NCI-H524 treated with DMSO at 0.1 percent for 48 hours (cell line): ENCODE results near the gene PTPRN2.
"Not testable (repeated sequence)": the region's sequence is repeated elsewhere in the genome, so short reads cannot be mapped to it uniquely, and the experiment has no call there.

Experiments
- DNase-seq: peaks from one replicate; lab custom pipeline; 2025; lab: John Stamatoyannopoulos, UW

The PTPRN2 gene

DNA sequence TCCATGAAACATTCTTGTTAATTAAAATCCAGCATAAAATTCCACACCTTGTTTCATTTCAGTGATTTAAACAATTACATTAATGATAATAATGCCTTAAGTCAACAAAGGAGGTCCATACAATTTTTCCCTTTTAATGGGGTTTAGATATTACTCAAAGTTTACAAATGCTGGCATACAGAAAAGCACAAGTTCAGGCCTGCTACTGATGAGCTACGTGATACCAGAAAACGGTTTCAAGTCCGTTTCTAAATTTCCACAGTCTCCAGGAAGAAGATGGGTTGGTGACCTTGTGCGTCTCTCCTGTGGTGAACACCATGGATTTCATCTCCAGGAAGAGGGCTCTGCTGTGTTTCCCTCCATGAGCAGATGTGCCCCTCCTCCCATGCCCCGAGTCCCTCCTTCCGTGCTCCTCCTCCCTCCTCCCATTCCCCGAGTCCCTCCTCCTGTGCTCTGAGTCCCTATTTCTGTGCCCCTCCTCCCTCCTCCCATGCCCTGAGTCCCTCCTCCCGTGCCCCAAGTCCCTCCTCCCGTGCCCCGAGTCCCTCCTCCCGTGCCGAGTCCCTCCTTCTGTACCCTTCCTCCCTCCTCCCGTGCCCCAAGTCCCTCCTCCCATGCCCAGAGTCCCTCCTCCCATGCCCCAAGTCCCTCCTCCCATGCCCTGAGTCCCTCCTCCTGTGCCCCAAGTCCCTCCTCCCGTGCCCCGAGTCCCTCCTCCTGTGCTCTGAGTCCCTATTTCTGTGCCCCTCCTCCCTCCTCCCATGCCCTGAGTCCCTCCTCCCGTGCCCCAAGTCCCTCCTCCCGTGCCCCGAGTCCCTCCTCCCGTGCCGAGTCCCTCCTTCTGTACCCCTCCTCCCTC is 201.9 kb downstream of the PTPRN2 start:
- DNase-seq, result not testable (repeated sequence)

DNA sequence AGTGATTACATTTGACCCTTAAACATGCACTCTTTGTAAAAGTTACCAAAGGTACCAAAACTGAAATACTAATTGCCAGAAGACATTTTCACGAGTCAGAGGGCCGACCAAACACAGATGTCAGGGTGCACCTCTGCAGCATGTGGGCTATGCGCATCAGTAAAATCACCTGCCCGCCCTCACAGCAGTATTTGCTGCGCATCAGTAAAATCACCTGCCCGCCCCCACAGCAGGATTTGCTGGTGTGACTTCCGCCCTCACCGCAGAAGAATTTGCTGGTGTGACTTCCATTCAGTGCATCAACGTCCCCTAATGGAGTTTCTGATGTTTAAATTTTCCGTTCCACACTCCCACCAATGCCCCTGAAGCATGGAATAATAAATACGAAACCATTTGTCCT is 202.9 kb downstream of the PTPRN2 start:
- no peak for DNase-seq

DNA sequence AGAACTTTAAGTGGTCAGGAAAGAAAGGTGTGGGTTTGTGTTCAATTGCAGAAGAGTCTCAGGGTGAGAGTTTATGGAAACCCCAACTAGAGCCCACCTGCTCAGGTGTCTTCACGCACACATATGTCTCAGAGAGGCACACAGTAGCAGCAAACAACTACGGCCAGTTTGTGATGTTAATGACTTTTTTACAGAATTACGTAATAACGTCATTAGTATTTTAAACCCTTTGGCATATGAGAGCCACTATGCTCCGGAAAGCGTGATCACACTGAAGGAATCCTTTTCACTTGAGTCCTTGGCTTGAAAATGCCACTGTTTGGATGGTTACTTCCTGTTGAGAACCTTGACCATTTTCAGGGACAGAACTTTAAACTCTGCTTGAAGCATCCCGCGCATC is 204.0 kb downstream of the PTPRN2 start:
- DNase-seq, result no peak

DNA sequence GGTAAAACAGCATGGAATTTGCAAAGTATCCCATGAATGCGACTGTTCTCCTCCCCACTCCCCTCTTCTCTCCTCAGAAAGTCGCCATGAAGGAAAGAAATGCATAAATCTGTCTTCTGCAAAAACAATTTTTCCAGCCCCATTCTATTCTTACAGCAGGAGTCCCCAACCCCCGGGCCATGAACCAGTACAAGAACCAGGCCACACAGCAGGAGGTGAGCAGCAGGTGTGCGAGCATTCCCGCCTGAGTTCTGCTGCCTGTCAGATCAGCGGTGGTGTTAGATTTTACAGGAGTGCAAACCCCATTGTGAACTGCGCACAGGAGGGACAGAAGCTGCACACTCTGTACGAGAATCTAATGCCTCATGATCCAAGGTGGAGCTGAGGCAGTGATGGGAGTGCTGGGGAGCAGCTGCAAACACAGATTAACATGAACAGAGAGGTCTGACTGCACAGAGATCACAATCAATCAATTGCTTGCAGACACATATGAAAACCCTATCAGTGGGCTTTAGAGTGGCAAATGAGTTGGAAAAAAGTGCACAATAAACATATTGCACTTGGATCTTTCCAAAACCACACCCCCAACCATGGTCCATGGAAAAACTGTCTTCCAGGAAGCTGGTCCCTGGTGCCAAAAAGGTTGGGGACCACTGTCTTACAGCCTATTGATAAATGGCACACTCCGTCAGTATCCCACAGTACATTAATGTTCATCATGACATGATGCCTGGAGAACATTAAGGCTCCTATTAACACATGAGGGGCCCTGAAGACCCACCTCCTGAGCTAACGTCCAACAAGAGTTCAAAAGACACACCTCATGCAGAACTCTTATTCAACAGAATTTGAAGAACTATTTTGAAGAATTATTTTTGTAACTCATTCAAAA is 205.0 kb downstream of the PTPRN2 start:
- DNase-seq, result no peak

DNA sequence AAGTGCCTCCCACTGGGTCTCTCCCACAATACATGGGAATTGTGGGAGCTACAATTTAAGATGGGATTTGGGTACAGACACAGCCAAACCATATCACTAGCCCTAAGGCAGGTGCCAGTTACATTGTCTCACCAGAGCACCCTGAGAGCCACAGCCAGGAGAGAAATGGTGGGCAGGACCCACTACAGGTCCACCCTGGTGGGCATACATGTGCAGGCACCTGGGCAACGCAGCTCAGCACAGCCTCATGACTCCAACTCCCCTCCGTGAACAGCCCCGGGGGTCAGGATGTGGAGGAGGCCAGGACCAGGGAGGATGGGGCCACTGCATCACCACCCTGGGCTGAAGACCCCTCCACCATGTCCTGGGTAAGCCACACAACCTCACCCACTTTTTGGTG is 205.7 kb downstream of the PTPRN2 start:
- DNase-seq, result no peak

DNA sequence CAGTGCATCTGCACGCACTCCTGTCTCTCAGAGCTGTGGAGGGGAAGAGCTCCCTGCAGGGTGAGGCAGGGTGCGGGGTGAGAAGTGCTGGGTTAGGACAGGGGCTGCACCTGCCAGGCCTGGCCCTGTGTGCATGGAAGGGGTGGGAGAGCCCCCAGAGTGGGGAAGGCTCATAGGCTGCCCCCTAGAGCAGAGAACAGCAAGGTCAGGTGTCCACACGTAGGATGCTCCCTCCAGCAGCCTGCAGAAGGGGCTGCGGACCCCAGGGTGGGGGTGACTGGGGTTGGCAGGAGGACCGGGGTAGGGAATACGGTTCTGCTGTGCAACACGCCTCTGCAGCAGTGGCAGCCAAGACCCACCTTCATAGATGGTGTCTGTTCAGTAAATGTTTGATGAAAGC is 208.6 kb downstream of the PTPRN2 start:
- DNase-seq, result no peak

DNA sequence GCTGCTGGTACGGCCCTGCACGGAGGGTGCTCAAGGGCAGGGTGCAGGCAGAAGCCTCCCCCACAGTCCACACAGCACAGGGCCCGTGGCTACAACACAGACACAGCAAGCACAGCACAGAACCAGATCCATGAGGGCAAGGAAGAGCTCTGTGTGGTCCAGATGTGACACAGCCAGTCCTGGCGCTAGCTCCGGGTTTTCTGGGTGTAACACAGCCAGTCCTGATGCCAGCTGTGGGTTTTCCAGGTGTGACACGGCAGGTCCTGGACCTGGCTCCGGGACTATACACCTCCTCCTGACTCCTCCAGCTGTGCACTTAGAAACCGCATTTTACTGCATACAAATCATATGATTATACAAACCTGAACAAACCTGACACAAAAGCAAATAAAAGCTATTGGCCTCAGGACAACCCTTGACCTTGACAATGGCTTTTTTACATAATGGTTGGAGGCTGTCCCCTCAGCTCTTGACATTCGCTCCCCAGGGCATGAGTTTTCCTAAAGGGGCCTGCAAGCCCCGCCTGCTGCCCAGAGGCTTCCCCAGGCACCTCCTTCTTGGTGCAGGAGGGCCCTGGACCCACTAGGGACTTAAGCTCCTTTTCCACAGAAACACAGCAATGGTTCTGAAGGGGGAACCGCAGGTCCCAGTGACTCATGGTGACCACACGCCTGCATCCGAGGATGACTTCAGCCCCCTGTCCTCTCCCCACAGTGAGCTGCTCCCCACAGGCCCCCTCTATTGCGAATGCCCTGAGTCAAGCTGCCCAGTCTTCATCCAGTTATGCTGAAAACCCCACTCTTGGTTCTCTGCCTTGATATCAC is 209.6 kb downstream of the PTPRN2 start:
- no peak for DNase-seq

DNA sequence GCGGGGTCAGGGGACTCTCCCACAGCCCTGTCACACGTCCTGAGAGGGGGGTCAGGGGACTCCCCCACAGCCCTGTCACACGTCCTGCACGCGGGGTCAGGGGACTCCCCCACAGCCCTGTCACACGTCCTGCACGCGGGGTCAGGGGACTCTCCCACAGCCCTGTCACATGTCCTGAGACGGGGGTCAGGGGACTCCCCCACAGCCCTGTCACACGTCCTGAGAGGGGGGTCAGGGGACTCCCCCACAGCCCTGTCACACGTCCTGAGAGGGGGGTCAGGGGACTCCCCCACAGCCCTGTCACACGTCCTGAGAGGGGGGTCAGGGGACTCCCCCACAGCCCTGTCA is 210.8 kb downstream of the PTPRN2 start:
- DNase-seq, result not testable (repeated sequence)

DNA sequence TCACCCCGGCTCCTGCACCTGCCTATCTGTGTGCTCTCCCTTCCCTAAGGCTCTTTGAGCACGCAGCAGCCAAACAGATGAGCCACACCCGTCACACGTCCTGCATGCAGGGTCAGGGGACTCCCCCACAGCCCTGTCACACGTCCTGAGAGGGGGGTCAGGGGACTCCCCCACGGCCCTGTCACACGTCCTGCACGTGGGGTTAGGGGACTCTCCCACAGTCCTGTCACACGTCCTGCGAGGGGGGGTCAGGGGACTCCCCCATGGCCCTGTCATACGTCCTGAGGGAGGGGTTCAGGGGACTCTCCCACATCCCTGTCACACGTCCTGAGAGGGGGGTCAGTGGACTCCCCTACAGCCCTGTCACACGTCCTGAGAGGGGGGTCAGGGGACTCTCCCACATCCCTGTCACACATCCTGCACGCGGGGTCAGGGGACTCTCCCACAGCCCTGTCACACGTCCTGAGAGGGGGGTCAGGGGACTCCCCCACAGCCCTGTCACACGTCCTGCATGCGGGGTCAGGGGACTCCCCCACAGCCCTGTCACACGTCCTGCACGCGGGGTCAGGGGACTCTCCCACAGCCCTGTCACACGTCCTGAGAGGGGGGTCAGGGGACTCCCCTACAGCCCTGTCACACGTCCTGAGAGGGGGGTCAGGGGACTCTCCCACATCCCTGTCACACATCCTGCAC is 211.3 kb downstream of the PTPRN2 start:
- not testable (repeated sequence) for DNase-seq

DNA sequence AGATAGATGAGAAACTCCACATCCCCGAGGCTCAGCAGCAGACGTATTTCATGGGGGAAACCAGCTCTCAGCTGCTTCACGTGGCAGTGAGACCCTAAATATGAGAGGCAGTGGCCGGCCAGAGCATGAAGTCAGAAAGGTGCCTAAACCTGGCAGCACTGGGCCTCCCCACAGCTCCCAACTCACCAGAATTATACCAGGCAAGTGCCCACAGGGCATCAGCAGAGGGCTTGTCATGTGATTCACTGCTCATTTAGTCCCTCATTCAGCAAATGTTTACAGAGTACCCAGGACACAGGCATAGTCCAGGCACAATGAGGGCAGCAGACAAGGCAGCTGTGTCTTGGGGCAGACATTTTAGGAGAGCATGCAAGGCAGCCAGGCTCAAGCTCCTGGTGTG is 212.6 kb downstream of the PTPRN2 start:
- no peak for DNase-seq

DNA sequence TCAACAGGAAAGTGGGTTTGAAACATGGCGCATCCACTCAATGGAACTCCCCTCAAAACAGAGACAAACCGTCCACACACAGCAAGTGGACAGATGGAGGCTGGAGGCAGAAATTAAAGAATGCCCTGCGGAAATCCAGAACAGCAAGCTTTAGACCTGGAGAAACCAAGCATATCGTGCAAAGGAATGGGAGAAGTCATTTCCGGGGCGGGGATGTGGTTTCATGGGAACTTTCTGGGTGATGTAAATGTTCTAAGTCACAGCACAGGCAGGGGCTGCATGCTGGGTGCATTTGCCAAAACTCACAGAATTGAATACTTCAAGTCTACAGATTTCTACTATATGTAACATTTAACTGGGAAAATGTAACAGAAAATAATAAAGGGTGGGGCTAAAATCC is 213.0 kb downstream of the PTPRN2 start:
- no peak for DNase-seq

DNA sequence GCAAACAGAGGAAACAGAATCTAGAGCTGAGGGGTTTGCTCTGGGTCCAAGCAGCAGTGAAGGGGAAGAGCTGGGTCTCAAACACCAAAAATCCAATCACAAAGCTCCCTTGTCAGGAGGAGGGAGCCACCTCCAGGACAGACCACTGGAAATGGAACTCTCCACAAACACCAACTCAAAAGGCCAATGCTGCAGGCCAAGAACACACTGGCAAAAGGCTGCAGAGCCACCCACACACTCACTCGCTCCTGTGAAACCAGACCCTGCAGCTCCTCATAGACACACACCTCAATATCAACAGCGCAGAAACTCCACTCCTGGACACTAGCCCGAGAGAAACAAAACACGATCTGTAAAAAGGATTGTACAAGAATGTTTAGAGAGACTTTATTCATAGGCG is 213.5 kb downstream of the PTPRN2 start:
- DNase-seq, result no peak

DNA sequence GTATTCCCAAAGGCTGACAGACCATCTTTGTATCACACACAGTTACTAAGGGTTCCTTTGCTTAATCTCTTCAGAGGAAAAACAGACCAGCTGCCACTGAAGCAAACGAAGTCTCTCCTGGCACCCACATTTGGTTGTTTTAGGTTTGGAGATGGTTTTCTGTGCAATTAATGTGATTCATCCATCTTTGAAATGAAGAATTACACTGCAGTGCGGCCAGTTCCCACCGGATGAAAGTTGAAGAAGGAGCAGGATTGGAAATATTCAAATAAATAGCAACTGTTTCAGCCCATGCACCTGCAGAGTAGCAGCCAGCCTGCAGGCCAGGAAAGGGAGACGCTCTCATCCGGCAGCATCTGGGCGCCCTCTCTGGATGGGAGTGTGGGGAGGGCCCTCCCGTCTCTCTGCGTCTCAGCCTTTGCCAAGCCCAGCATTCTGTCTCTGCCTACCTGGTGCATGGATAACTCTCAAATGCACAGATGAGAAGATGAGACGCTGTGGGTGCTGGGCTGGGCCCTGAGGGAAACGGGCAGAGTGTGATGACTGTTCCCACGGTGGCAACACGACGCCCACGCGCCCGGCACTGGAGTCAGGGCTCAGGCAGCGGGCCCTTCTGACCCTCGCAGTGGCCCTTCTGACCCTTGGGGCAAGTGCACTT is 214.0 kb downstream of the PTPRN2 start:
- DNase-seq, result no peak

DNA sequence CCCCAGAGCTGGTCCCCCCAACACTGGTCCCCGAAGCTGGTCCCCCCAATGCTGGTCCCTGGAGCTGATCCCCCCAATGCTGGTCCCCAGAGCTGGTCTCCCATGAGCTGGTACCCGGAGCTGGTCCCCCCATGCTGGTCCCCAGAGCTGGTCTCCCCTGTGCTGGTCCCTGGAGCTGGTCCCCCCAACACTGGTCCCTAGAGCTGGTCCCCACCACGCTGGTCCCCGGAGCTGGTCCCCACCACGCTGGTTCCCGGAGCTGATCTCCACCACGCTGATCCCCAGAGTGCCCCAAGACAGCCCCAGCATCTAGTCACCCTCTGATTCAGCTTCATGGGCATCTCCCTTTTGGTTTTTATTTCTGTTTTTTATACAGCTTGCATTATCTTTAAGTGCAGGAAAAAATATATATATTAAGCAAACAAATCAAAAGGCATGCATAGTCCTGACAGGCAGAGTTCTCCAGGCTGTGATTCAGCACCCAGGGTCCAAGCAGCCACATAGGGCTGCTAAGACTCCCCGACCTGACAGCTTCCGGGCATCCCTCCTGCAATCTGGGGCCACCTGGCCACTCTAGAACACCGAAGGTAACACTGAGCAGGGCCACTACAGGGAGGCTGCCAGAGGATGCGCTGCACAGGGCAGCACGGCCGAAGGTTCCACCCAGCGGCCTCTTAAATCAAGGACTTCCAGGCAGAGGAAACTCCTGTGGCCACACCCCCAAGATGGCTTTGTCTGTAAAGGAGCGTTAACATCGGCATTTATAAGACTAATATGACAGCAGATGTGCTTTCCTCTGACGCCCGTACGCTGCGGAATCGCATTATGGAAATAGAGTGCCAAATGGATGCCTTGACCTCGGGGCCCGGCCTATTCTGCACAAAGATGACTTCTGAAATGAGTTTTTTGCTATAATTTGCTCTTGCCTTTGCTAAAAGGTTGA is 215.0 kb downstream of the PTPRN2 start:
- DNase-seq, result no peak

DNA sequence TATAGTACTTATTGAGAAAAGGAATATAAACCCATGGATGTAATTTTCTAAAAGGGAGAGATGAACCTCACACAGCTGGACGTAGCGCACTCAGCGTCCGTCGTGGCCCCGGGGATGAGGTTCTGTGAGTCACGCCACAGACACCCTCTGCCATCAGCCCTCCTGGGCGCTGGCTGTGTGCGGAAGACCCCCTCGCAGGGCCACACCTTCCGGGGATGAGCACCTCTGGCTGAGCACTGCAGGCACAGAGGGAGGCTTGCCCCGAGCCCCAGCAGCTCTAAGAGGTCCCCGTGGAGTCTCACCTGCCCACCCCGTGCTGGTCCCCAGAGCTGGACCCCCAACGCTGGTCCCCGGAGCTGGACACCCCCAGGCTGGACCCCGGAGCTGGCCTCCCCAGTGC is 215.8 kb downstream of the PTPRN2 start:
- DNase-seq, result no peak

DNA sequence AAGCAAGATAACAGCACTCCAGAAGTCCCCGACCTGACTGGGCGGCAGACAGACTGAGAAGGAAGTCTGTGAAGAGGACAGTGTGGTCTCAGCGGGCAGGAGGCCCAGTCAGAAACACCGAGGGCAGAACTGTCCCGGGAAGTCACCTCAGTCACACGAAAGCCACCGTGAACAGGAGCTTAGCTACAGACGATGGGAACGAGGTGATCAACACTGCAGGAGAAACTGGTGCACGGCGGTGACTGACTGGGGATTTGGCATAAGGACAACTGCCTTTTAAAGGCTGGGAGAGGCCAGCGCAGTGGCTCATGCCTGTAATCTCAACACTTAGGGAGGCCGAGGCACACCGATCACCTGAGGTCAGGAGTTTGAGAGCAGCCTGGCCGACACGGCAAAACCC is 217.8 kb downstream of the PTPRN2 start:
- no peak for DNase-seq

DNA sequence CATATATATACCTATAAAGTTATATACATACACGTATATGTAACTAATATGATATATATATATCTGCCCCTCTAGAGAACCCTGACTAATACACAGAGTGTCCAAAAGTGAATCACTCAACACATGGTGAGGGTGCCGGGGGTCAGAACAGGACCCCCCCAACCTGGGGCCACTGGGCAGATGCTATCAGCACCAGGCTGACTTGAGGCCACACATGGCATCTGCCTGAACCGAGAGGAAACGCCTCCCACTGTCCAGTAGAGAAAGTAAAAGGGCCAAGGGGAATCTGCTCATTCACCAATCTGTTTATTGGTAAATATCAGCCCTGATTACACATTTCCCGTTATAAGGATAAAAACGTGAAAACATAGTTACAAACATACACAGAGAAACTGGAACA is 218.3 kb downstream of the PTPRN2 start:
- no peak for DNase-seq

DNA sequence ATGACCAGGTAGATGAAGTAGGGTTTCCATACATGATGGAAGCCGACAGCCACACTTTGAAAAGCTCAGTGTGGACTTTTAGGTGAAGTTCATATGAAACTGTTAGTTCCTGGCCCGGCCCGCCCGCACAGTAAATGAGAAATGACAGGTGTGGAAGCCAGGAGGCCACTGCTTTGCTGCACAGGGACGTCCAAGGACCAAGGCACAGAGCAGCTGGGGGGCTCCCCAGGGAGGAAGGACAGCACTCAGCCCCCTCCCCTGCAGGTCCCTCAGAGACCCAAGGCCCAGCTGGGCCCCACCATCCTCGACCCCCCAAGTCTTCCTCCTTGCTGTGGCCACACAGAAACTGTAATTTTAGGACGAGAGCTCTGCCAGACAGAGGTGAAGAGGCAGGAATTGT is 219.2 kb downstream of the PTPRN2 start:
- no peak for DNase-seq

DNA sequence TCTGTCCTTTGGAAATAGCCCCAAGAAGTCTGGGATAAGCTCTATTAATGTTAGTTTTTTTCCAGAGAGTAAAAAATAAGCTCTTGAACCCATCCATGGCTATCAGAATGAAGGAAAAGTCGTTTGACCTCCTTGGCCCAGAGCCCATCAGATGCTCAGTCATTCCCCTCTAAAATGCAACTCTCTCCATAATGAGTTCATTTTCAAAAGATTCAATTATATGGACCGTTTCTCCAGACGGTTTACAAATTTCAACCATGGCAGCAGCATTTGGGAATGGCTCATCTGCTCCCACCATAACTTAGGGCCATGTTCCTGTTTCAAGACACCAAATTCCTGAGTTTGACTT is 220.0 kb downstream of the PTPRN2 start:
- no peak for DNase-seq

DNA sequence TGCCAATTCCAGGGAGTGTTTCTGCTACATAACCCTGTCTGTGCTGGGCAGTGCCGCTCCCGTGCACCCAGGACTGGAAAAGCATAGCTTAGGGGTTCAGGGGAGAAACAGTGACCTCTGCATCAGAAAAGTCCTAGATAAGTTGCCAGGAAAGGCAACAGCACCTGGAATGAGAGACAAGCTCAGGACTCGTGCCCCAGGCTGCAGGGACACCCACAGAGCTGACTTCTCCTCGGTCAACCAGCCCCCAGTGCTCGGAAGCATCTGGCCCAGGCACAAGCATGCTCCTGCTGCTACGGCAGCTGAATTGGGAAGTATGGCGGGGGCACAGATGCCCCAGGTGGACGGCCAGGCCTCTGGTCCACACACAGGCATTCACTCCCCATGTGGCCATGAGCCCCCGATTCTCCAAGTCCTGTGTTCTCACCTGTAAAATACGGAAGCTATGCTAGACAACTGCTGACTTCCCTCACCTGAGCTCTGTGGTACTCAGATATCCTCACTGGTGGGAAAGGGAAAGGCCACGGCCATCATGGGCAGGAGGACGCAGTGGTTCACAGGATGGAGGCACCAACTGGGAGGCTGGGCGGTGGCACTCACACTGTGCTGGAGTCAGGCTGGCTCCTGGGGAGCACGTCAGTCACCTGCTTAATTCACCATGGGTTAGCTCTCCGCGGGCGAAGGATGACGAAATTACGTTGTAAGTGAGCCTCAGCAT is 220.5 kb downstream of the PTPRN2 start:
- no peak for DNase-seq
